HepG2 (cell line): Measurements from ENCODE around the gene ONECUT1. TPM values are rescaled to one million over a fixed set of nuclear protein-coding genes. Genes with fewer than 3 reads are reported as not detected.

Experiments
- REL ChIP-seq: sonication (generic); formaldehyde crosslinking; conservative IDR thresholded peaks from 2 replicates; pipeline ENCODE4 v1.8.0; 2022; ENCODE audit warnings: mild to moderate bottlenecking, missing genetic modification reagents, moderate library complexity
- ZNF317 ChIP-seq: sonication (generic); formaldehyde crosslinking; IDR thresholded peaks from 2 replicates; pipeline ENCODE4 v1.5.0; 2020; ENCODE audit warnings: mild to moderate bottlenecking, missing genetic modification reagents
- ZNF605 ChIP-seq: sonication (generic); formaldehyde crosslinking; IDR thresholded peaks from 2 replicates; pipeline ENCODE4 v1.8.0; 2022; ENCODE audit warnings: mild to moderate bottlenecking, missing genetic modification reagents
- polyA plus RNA-seq, 8 experiments: library from polyadenylated mRNA; depleted of rRNA in 3 of 8; stranded (reverse) in 7 of 8; unstranded in 1 of 8; fragments of >200 nt; fragmentation: Illumina TruSeq in 4 of 8; extraction: Trizol in 4 of 8; gene quantifications; 2 replicates each; pipeline versions ENCODE4 v1.2.1 to v1.2.3, GENCODE V29; 2011 to 2016; ENCODE audit warnings: low read depth in 4 of 8, missing spikeins in 1 of 8, mixed read lengths in 1 of 8; ENCODE audit not compliant: insufficient read depth in 1 of 8
- total RNA-seq, 5 experiments: library from RNA; depleted of rRNA; stranded (reverse); fragments of >200 nt; fragmentation: Illumina TruSeq; extraction: Trizol; gene quantifications; 2 replicates each; pipeline ENCODE4 v1.2.3, GENCODE V29; 2016; ENCODE audit warnings: low read depth in 1 of 5
- TF ChIP-seq, protein P1 (sequence below): sonication (generic); formaldehyde crosslinking; IDR thresholded peaks from 2 replicates; pipeline ENCODE4 v1.8.0; 2022; ENCODE audit warnings: mild to moderate bottlenecking, missing genetic modification reagents; ENCODE audit not compliant: insufficient replicate concordance
- TF ChIP-seq, protein P2 (sequence below): IDR thresholded peaks from 2 replicates; pipeline ENCODE4 v1.6.1; 2016; ENCODE audit warnings: missing compliant biosample characterization, missing genetic modification reagents, borderline replicate concordance
- TF ChIP-seq, protein P3 (sequence below): sonication (generic); formaldehyde crosslinking; IDR thresholded peaks from 2 replicates; pipeline ENCODE4 v1.8.1; 2023; ENCODE audit warnings: mild to moderate bottlenecking, moderate library complexity, missing genetic modification reagents
- TF ChIP-seq, protein P4 (sequence below): sonication (generic); formaldehyde crosslinking; IDR thresholded peaks from 2 replicates; pipeline ENCODE4 v1.5.0; 2020; ENCODE audit warnings: mild to moderate bottlenecking, missing genetic modification reagents
- TF ChIP-seq, protein P5 (sequence below): sonication (generic); formaldehyde crosslinking; IDR thresholded peaks from 2 replicates; pipeline ENCODE4 v1.8.0; 2022; ENCODE audit warnings: mild to moderate bottlenecking, missing genetic modification reagents
- TF ChIP-seq, protein P6 (sequence below): sonication (generic); formaldehyde crosslinking; IDR thresholded peaks from 2 replicates; pipeline ENCODE4 v1.4.0; 2020; ENCODE audit warnings: missing genetic modification reagents
- TF ChIP-seq, protein P7 (sequence below): sonication (generic); formaldehyde crosslinking; IDR thresholded peaks from 2 replicates; pipeline ENCODE4 v1.9.0; 2022; ENCODE audit warnings: low read depth, missing genetic modification reagents

ONECUT1 gene
- total and polyA plus RNA-seq, 2 of the 13 experiments (the other 11 are each of a cell fraction or from before 2014, with no cell fraction given): 3.5 to 9.1 TPM

DNA sequence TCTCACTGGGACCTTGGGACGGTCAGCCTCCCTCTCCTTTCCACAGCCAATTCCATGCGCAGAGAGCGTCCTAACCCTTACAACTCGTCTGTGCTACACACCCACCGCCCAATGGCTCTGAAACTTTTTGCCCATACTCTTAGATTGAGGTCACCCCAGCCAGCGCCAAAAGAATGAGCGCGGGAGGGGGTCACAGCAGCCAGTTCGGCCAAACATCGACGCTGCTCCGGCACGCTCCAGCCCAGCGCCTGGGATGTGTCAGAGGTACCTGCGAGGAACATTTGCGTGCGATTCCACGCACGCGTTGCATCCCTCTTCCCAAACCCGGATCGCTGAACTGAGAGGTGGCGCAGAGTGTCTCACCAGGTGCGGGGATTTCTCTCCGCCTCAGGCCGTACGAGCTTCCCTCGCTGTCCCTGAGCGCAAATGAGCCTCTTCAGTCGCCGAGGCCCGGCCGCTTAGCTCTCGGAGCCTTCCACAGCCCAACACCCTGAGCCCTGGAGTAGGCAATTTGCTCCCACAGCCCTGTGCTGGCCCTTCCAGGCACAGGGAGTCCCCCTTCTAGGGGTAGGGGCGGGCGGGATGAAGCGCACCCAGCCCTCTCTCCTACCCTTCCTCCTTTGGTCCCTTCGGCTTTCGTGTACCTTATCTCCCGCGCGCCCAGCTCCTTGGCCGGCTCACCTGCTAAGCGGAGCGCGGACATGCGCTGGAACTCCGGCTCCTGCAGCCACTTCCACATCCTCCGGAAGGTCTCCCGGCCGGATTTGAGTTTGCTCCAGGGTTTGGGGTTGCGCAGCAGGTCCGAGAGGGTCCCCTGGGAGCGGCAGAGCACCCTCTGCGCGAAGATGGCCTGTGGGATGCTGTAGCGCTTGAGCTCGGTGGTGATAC lies 1.8 kb downstream of the ONECUT1 start (continued):
- TF ChIP-seq, protein P1, sequence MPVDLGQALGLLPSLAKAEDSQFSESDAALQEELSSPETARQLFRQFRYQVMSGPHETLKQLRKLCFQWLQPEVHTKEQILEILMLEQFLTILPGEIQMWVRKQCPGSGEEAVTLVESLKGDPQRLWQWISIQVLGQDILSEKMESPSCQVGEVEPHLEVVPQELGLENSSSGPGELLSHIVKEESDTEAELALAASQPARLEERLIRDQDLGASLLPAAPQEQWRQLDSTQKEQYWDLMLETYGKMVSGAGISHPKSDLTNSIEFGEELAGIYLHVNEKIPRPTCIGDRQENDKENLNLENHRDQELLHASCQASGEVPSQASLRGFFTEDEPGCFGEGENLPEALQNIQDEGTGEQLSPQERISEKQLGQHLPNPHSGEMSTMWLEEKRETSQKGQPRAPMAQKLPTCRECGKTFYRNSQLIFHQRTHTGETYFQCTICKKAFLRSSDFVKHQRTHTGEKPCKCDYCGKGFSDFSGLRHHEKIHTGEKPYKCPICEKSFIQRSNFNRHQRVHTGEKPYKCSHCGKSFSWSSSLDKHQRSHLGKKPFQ: no peak
- 0 out of 2 replicates have a peak, but pooled peaks have one; percentile 56 for TF ChIP-seq REL (CRISPR knock-in tag)
- TF ChIP-seq ZNF317 (CRISPR knock-in tag): 0 out of 2 replicates have a peak, but pooled peaks have one; percentile 42
- TF ChIP-seq ZNF605: no peak
- TF ChIP-seq, protein P2, sequence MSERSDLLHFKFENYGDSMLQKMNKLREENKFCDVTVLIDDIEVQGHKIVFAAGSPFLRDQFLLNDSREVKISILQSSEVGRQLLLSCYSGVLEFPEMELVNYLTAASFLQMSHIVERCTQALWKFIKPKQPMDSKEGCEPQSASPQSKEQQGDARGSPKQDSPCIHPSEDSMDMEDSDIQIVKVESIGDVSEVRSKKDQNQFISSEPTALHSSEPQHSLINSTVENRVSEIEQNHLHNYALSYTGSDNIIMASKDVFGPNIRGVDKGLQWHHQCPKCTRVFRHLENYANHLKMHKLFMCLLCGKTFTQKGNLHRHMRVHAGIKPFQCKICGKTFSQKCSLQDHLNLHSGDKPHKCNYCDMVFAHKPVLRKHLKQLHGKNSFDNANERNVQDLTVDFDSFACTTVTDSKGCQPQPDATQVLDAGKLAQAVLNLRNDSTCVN: no peak
- TF ChIP-seq, protein P3, sequence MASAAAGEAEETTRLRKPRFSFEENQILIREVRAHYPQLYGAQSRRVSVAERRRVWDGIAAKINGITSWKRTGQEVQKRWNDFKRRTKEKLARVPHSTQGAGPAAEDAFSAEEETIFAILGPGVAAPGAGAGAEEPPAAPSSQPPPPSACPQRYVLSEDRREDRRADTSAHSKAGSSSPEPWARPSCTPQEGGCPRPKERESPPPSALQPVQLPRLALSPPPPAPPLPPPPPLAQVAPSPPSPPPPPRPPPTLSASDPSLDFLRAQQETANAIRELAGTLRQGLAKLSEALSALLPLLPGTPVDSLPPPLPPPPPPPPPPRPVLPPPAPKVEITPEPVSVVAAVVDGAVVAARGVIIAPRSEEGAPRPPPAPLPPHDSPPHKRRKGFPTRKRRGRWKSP (CRISPR knock-in tag): 0 out of 2 replicates have a peak, but pooled peaks have one; percentile 24
- TF ChIP-seq, protein P4, sequence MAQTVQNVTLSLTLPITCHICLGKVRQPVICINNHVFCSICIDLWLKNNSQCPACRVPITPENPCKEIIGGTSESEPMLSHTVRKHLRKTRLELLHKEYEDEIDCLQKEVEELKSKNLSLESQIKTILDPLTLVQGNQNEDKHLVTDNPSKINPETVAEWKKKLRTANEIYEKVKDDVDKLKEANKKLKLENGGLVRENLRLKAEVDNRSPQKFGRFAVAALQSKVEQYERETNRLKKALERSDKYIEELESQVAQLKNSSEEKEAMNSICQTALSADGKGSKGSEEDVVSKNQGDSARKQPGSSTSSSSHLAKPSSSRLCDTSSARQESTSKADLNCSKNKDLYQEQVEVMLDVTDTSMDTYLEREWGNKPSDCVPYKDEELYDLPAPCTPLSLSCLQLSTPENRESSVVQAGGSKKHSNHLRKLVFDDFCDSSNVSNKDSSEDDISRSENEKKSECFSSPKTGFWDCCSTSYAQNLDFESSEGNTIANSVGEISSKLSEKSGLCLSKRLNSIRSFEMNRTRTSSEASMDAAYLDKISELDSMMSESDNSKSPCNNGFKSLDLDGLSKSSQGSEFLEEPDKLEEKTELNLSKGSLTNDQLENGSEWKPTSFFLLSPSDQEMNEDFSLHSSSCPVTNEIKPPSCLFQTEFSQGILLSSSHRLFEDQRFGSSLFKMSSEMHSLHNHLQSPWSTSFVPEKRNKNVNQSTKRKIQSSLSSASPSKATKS (CRISPR knock-in tag): no peak
- TF ChIP-seq, protein P5, sequence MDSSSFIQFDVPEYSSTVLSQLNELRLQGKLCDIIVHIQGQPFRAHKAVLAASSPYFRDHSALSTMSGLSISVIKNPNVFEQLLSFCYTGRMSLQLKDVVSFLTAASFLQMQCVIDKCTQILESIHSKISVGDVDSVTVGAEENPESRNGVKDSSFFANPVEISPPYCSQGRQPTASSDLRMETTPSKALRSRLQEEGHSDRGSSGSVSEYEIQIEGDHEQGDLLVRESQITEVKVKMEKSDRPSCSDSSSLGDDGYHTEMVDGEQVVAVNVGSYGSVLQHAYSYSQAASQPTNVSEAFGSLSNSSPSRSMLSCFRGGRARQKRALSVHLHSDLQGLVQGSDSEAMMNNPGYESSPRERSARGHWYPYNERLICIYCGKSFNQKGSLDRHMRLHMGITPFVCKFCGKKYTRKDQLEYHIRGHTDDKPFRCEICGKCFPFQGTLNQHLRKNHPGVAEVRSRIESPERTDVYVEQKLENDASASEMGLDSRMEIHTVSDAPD (CRISPR knock-in tag): no peak
- TF ChIP-seq, protein P6, sequence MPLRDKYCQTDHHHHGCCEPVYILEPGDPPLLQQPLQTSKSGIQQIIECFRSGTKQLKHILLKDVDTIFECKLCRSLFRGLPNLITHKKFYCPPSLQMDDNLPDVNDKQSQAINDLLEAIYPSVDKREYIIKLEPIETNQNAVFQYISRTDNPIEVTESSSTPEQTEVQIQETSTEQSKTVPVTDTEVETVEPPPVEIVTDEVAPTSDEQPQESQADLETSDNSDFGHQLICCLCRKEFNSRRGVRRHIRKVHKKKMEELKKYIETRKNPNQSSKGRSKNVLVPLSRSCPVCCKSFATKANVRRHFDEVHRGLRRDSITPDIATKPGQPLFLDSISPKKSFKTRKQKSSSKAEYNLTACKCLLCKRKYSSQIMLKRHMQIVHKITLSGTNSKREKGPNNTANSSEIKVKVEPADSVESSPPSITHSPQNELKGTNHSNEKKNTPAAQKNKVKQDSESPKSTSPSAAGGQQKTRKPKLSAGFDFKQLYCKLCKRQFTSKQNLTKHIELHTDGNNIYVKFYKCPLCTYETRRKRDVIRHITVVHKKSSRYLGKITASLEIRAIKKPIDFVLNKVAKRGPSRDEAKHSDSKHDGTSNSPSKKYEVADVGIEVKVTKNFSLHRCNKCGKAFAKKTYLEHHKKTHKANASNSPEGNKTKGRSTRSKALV (CRISPR knock-in tag): peak; percentile 34
- TF ChIP-seq, protein P7, sequence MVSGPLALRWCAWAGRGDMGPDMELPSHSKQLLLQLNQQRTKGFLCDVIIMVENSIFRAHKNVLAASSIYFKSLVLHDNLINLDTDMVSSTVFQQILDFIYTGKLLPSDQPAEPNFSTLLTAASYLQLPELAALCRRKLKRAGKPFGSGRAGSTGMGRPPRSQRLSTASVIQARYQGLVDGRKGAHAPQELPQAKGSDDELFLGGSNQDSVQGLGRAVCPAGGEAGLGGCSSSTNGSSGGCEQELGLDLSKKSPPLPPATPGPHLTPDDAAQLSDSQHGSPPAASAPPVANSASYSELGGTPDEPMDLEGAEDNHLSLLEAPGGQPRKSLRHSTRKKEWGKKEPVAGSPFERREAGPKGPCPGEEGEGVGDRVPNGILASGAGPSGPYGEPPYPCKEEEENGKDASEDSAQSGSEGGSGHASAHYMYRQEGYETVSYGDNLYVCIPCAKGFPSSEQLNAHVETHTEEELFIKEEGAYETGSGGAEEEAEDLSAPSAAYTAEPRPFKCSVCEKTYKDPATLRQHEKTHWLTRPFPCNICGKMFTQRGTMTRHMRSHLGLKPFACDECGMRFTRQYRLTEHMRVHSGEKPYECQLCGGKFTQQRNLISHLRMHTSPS (CRISPR knock-in tag): no peak
